Parathyroid adenoma (tissue), 2 donors: ENCODE measurements around the gene AGAP1.

Experiments
- H2AFZ ChIP-seq: fragments of 300-600 bp; sonication (generic); one replicate; pipeline ENCODE4 v1.7.0; 2017; ENCODE audit warnings: antibody characterized with exemption, mild to moderate bottlenecking
- H3K27ac ChIP-seq: fragments of 300-600 bp; sonication (generic); one replicate; pipeline ENCODE4 v1.7.0; 2017
- H3K27me3 ChIP-seq: fragments of 300-600 bp; sonication (generic); one replicate; pipeline ENCODE4 v1.7.0; 2017; ENCODE audit warnings: low read length; ENCODE audit not compliant: control insufficient read depth, insufficient read depth
- H3K36me3 ChIP-seq: fragments of 300-600 bp; sonication (generic); one replicate; pipeline ENCODE4 v1.7.0; 2017; ENCODE audit warnings: low read length; ENCODE audit not compliant: control insufficient read depth, insufficient read depth
- H3K4me1 ChIP-seq: fragments of 300-600 bp; sonication (generic); one replicate; pipeline ENCODE4 v1.7.0; 2017; ENCODE audit warnings: control low read depth
- H3K4me2 ChIP-seq: fragments of 300-600 bp; sonication (generic); one replicate; pipeline ENCODE4 v1.7.0; 2017; ENCODE audit warnings: low read length
- H3K4me3 ChIP-seq: fragments of 300-600 bp; sonication (generic); one replicate; pipeline ENCODE4 v1.7.0; 2017; ENCODE audit warnings: low read depth, low read length
- H3K79me2 ChIP-seq: fragments of 300-600 bp; sonication (generic); one replicate; pipeline ENCODE4 v1.7.0; 2017; ENCODE audit warnings: control low read depth
- H3K9ac ChIP-seq: fragments of 300-600 bp; sonication (generic); one replicate; pipeline ENCODE4 v1.7.0; 2017; ENCODE audit warnings: mild to moderate bottlenecking
- H3K9me3 ChIP-seq: fragments of 300-600 bp; sonication (generic); one replicate; pipeline ENCODE4 v1.7.0; 2017; ENCODE audit warnings: low read length; ENCODE audit not compliant: control insufficient read depth
- TF ChIP-seq, protein P1 (sequence below): fragments of 300-600 bp; sonication (generic); IDR thresholded peaks from one replicate; pipeline ENCODE4 v1.7.0; 2017; ENCODE audit warnings: antibody characterized with exemption, mild to moderate bottlenecking
- donor health status: primary hyperparathyroidism.

The AGAP1 gene

DNA sequence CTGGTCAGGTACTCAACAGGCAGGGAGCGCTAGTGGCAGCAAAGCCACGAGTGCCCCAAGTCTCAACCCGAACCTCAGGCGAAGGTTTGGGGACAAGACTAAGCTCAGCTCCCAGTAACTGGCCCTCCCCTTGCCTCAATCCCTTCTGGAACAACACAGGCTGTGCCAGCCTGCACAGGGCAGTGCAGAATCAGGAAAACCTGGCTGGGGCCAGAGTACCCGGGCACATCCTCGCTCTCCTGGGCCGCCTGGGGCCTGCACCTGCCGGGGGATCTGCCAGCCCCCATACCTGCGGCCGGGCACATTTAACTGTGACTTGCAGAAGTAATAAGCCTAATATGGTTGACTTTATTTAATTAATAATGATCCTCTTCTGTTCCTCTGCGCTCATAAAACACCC is 613.7 kb downstream of the AGAP1 start:
- TF ChIP-seq, protein P1, sequence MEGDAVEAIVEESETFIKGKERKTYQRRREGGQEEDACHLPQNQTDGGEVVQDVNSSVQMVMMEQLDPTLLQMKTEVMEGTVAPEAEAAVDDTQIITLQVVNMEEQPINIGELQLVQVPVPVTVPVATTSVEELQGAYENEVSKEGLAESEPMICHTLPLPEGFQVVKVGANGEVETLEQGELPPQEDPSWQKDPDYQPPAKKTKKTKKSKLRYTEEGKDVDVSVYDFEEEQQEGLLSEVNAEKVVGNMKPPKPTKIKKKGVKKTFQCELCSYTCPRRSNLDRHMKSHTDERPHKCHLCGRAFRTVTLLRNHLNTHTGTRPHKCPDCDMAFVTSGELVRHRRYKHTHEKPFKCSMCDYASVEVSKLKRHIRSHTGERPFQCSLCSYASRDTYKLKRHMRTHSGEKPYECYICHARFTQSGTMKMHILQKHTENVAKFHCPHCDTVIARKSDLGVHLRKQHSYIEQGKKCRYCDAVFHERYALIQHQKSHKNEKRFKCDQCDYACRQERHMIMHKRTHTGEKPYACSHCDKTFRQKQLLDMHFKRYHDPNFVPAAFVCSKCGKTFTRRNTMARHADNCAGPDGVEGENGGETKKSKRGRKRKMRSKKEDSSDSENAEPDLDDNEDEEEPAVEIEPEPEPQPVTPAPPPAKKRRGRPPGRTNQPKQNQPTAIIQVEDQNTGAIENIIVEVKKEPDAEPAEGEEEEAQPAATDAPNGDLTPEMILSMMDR = no peak
- Histone ChIP-seq H3K79me2 (no peaks in the 10 kb centered on the region), H3K27ac (no peak overlapping the region), H3K9ac (no peak overlapping the region), H3K4me2 (no peak overlapping the region), H3K9me3 (no peaks in the 10 kb centered on the region), H3K27me3 (no peaks in the 10 kb centered on the region), H3K4me3 (no peak overlapping the region), H2AFZ (no peak overlapping the region), H3K4me1 (no peaks in the 10 kb centered on the region), H3K36me3 (no peaks in the 10 kb centered on the region)

DNA sequence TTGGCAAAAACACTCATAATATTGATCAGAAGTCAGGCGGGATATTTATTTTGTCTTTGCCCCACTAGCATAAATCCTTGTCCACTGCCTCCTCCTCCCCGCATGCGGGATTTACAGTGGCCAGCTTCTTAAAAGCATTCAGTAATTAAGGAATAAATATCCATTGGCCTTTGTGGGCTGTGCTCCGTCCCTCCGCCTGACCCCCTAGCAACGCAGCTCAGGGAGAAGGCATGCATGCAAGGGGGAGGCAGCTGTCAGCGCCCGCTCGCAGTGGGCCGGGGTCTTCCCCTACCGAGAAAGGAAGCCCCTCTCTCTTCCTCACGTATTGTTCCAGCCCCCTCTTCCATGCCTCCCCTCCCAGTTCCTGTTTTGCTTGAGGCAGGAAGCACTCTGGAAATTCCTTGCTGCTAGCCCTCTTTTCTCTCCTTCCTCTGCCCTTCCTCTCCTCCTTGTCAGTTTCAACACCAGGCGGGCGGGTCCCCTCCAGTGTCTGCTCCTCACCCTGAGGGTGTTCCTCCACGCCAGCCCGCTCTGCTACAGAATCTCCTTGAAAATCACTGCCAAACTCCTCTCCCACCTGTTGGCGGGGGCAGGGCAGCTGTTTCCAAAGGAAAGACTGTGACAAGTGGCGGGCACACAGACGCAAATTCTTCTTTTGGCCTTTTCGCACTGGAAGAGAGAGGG is 614.2 kb downstream of the AGAP1 start:
- Histone ChIP-seq H3K4me3 (no peak overlapping the region), H3K9me3 (no peaks in the 10 kb centered on the region), H3K27ac (no peak overlapping the region), H3K4me2 (no peak overlapping the region), H3K27me3 (no peaks in the 10 kb centered on the region), H3K79me2 (no peaks in the 10 kb centered on the region), H3K36me3 (no peaks in the 10 kb centered on the region), H3K9ac (no peak overlapping the region), H2AFZ (no peak overlapping the region), H3K4me1 (no peaks in the 10 kb centered on the region)
- TF ChIP-seq, protein P1 = no peak

- H3K27ac ChIP-seq = no peak overlapping the region
- H3K9me3 ChIP-seq = no peaks in the 10 kb centered on the region
- H3K4me1 ChIP-seq = no peaks in the 10 kb centered on the region
- no peak overlapping the region for H3K9ac ChIP-seq
- H2AFZ ChIP-seq = no peak overlapping the region
- TF ChIP-seq, protein P1 = no peak
- H3K4me2 ChIP-seq = no peak overlapping the region
- no peak overlapping the region for H3K4me3 ChIP-seq
- H3K27me3 ChIP-seq = no peaks in the 10 kb centered on the region
- no peaks in the 10 kb centered on the region for H3K36me3 ChIP-seq
- no peaks in the 10 kb centered on the region for H3K79me2 ChIP-seq
These were observed 615.2 kb downstream of the AGAP1 start for GRCh38 chr2:236109061-236109460.

GRCh38 chr2:236109473-236109872 is 615.6 kb downstream of the AGAP1 start:
- H3K4me1 ChIP-seq = no peaks in the 10 kb centered on the region
- H3K9ac ChIP-seq = no peak overlapping the region
- H3K9me3 ChIP-seq = no peaks in the 10 kb centered on the region
- no peak overlapping the region for H3K4me2 ChIP-seq
- H3K27me3 ChIP-seq = no peaks in the 10 kb centered on the region
- H2AFZ ChIP-seq = no peak overlapping the region
- TF ChIP-seq, protein P1 = no peak
- no peaks in the 10 kb centered on the region for H3K36me3 ChIP-seq
- H3K27ac ChIP-seq = no peak overlapping the region
- H3K4me3 ChIP-seq = no peak overlapping the region
- H3K79me2 ChIP-seq = no peaks in the 10 kb centered on the region

GRCh38 chr2:236112466-236112865 is 618.6 kb downstream of the AGAP1 start:
- no peaks in the 10 kb centered on the region for H3K4me1 ChIP-seq
- no peak overlapping the region for H3K4me2 ChIP-seq
- no peaks in the 10 kb centered on the region for H3K9me3 ChIP-seq
- H2AFZ ChIP-seq = no peak overlapping the region
- H3K79me2 ChIP-seq = no peaks in the 10 kb centered on the region
- no peaks in the 10 kb centered on the region for H3K27me3 ChIP-seq
- H3K4me3 ChIP-seq = no peak overlapping the region
- H3K36me3 ChIP-seq = no peaks in the 10 kb centered on the region
- H3K9ac ChIP-seq = no peak overlapping the region
- TF ChIP-seq, protein P1 = no peak
- H3K27ac ChIP-seq = no peak overlapping the region
